Head of caudate nucleus (tissue), 42 donors: Measurements from ENCODE around the gene PCDHGA2.
"Not testable (repeated sequence)": the region's sequence is repeated elsewhere in the genome, so short reads cannot be mapped to it uniquely, and the experiment has no call there.

Experiments
- DNase-seq, 42 donors: peaks; one replicate each; pipeline versions ENCODE4 v3.0.0 to v3.0.0-alpha.2; 2020 to 2021; ENCODE audit warnings: mixed read lengths in 7 of 42
- intact Hi-C: fragments of 100-400 bp; cut with DNase I; formaldehyde crosslinking; loops from one replicate; pipeline ENCODE4 v1.15.0; 2022

PCDHGA2 gene

DNA sequence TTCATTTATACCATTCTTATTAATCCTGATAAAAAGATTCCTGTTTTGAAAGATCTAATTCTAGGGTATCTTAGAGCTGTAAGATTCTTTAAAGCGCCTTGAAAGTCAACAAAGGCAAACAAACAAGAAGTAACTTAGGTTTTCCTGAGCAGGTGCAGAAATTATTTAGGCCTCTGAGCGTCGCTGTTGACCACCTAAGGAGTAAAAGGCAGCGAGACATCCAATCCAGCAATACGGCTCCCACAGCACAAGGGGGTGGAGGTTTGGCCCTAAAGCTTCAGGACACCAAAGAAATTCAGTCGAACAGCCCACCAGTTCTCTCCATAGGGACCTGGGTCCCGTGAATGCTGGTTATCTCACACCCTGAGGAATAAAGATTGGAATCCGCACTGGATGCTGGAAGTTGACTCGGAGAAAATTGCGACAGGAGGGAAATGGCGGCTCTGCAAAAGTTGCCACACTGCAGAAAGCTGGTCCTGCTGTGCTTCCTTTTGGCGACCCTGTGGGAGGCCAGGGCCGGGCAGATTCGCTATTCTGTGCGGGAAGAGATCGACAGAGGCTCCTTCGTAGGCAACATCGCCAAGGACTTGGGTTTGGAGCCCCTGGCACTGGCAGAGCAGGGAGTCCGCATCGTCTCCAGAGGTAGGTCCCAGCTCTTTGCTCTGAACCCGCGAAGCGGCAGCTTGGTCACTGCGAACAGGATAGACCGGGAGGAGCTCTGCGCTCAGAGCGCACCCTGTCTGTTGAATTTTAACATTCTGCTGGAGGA is at the start of gene PCDHGA2:
Gene PCDHGA2, plus strand, starts transcription at position 223 of the 769 bp plus-strand sequence.
- DNase-seq: no peak
- intact Hi-C loops: no loop called here

DNA sequence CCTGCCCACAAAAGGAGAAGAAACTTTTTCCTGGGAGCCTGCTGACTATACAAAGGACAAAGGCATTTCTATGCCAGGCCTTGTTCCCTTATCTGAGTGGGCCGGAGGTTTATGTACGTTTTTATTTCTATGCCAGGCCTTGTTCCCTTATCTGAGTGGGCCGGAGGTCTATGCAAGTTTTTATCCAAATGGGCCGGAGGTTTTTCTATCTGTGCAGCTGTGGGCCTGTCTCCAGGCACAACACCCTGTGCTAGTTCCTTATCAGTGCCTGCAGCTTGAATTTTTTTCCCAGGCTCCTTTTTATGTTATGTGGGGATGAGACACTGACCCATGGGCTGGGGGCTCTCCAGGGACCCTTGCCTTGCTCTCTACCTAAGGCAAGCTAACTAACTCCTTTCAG is 40.2 kb upstream of the PCDHGA2 start:
- no peak for DNase-seq
- intact Hi-C loops: no loop called here

DNA sequence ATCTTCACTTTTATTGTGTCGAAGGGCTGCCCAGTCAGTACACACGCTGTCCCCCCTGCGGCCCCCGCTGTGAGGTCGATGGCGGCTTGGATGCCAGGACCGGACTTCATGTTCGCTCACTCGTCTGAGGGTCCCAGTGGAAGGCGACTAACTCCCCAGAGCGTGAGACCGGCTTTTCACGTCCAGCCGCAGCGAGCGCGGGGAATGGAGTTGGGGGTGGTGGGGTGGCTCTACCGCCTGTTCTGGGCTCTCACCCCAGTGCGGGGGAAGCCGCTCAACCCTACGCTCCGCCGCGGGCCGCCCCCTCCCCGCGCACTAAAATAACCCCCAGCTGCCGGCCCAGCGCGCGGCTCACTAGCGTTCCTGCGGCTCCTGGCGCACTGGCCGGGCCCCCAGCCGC is 34.8 kb upstream of the PCDHGA2 start, which contains the start of gene SLC25A2:
Gene SLC25A2, minus strand, starts transcription at position 294 of the 400 bp plus-strand sequence. Its CDS starts 184 bp downstream, at position 110.
- DNase-seq: no peak
- intact Hi-C loops: no loop called here

DNA sequence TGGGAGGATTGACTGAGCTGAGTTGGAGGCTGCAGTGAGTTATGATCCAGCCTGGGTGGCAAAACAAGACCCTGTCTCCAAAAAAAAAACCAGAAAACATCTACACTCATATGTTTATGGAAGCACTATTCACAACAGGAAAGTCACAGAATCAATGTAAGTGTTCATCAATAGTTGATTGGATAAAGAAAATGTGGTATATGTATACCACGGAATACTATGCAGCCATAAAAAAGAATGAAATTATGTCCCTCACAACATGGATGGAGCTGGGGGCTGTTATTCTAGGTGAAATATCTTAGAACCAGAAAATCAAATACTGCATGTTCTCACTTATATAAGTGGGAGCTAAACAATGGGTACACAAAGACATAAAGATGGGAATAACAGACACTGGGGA is 31.9 kb upstream of the PCDHGA2 start:
- intact Hi-C loops: no loop called here
- no peak for DNase-seq

DNA sequence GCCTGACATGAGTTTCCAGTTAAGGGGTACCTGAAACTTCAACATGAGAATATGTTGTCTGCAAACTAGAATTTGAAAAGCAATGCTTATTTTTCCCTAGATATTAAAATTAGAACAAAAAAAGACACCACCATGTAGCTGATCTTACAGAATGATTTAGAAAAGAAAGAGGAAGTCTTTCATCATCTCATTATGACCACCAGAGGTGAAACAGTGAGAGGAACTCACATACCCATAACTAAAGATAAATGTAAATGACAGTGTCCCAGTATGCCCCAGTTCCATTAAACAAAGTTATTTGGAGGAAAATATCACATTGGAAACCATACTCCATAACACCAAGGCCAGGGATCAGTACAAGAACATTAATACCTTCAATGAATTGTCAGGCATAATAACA is 24.8 kb upstream of the PCDHGA2 start:
- no peak for DNase-seq
- intact Hi-C loops: no loop called here

DNA sequence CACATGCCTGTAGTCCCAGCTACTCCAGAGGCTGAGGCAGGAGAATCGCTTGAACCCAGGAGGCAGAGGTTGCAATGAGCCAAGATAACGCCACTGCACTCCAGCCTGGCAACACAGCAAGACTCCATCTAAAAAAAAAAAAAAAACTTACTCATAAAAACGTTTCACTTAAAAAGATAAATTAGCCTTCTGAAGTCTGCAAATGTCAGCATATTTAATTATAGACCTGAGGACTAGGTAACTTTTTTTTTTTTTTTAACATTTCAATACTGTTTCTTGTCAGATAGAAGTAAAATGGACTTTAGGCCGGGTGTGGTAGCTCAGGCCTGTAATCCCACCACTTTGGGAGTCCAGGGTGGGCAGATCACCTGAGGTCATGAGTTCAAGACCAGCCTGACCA is 21.6 kb upstream of the PCDHGA2 start:
- intact Hi-C loops, DNase-seq: not testable (repeated sequence)

DNA sequence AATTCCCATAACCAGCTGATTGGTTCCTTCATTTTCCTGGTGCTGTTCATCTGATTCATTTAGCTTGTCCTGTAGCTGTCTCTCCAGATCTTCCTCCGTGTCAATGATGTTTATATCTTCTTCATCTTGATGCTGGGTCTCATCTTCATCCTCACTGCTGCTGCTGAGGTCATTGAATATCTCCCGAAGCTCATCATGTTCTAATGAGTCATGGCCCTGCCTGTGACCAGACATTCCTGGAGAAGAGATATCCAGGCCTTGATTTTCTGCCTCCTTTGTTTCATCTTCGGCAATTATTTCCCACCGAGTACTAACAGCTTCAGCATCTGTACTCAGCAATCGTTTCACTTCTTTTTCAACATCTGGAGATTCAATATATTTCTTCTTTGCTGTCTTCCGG is 19.4 kb upstream of the PCDHGA2 start:
- intact Hi-C loops: no loop called here
- DNase-seq: no peak

DNA sequence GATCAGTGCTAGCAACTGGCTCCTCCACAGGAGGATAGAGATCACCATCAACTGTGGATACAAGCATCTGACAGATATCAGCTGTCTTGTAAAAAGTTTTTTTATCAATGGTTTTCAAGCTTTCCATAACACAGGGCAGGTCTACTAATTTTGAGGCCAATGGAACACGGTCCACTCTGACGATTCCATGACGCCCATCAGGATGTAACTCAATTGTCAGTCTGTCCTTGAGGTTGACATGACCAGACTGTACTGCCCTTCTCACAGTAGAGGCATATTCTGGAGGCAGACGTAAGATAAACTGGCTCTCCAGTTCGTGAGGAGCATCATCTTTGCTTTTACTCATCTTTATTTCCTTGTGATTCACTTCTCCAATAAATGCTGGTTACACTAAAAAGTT is 18.9 kb upstream of the PCDHGA2 start:
- intact Hi-C loops: loop anchor here (2.0 kb wide), 1 partner anchor 239 kb away; no protein-coding TSS in a partner anchor
- DNase-seq: no peak

DNA sequence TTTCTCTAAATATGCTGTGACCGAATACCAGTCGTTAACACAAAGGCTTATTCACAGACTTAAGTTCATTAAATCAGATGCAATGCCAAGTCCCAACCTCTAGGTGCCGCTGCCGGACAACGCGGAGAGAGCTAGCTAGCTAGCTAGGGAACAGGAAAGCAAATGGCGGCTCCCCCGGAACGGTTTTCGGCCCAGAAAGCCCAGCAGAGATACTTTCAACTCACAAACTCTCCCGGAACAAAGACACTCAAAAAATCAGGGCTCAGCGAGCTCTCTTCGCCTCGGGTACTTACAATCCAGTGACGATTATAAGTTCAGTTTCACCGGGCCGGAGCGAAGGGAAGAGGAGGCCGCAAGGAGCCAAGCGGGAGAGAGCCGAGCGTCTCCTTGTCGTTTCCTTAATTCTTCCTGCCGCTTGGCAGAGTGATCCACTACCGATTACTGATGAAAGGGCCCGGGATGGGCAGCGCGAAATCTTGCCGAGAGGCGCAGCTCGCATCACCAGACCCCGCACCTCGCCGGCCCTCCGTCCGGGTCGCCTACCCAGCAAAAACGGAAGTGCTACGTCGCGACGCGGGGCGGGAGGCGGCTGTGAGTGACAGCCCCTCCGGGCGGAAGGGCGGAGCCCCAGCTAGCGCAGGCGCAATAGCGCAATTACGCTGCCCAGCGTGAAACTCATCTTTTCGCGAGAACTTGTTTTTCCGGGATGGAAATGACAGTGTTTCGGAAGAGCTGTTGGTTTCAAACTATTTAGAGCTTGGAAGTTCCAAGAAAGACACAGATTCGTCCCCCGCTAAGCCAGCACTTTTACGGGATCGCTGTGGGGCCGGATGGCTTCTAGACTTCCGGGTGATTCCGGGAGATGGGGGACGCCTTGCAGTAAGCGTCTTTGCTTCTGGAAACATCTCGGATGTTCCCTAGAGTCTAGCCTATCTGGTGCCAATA is 18.1 kb upstream of the PCDHGA2 start, which contains the start of gene TAF7:
Gene TAF7, minus strand, starts transcription at position 560 of the 945 bp plus-strand sequence. CDS start 740 bp downstream, outside the sequence.
- peak; percentile 80 to 96 (median 92) for DNase-seq
- intact Hi-C loops: loop anchor here (2.0 kb wide), 1 partner anchor 238 kb away; no protein-coding TSS in a partner anchor

DNA sequence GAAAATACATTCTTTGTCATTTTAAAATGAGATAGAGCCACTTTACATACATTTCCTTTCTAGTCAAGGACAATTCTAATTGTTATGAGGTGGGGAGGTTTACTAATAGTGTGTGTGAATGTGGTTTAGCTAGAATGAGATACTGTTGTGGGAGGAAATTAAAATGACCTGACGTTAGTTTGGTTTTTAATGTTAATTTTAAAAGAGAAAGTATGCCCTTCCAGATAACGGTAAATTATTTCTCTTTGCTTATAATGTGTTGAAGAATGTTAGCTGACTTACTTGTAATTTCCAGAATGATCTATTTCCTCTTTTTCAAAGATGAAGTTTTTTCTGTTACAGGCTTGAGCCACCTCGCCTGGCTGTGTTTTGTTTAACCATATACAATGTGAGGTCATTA is 16.3 kb upstream of the PCDHGA2 start:
- intact Hi-C loops: no loop called here
- DNase-seq: no peak

DNA sequence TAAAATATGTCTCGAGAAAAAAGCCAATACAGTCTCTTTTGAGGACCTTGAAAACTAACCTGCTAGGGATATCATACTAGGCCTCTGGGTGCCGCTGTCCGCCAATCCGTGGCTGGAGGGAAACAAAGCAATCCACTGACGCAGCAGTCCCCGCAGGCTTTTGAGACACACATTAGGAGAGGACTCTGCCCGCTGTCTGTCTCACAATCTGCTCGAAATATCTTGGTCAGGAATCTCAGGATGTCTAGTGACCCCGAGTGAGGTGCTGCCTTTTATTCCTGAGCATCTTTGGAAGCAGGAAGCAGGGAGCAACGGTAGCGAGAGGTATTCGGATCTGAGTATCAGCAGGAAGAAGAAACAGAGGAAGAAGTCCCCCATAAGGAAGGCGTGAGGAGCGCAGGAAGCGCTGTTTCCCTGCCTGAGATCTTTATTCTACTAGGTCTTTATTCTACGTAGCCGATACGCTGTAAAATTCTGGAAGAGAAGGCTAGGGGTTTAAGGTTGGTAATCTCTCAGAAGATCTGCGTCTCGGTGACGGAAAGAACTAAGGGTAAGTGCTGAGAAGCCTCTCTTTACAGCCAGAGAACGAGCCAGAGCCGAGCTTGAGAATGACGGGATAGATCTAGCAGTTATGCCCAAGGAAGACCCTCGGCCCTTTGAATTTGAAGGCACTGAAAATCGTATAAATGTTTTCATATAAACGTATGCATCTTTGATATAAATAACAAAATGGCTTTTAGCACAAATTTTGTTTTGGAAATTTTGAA is 12.3 kb upstream of the PCDHGA2 start:
- intact Hi-C loops: no loop called here
- DNase-seq: peak; percentile 67 to 91 (median 83)

DNA sequence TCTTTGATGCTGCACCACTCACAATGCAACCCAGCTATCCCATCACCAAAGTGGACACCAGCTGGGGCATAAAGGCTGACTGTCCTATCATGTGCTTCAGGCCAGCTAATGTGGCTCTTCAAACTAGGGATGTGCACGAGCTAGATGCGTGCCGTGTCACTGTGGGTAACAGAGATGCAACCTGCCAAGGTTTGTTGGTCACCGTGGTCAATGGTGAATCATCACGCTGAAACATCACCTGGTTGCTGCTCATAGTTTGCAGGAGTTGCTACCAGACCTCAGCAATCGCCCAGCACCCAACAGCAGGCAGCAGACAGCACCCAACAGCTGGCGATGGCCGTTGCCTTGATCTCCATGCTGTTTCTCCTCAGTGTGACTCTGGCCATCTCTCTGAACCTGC is 10.3 kb upstream of the PCDHGA2 start:
- intact Hi-C loops: no loop called here
- no peak for DNase-seq

DNA sequence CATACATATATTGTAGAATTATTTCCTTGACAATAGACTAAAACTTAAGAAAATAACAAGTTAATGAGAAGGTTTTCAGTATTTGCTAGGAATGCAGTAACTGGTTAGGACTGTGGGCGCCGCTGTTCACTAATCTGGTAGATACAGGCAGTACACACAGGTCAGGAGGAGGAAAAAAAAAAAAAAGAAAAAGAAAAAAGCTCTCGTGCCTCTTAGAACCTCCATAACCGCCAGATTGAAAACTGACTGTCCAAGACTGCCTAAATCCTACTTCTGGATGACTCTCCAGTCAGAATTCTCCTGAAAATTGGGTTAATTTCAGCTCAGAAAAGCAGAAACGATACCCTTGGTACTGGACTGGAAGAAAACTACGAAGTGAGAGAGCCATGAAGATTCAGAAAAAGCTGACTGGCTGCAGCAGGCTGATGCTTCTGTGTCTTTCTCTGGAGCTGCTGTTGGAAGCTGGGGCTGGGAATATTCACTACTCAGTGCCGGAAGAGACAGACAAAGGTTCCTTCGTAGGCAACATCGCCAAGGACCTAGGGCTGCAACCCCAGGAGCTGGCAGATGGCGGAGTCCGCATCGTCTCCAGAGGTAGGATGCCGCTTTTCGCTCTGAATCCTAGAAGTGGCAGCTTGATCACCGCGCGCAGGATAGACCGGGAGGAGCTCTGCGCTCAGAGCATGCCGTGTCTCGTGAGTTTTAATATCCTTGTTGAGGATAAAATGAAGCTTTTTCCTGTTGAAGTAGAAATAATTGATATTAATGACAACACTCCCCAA is 8.1 kb upstream of the PCDHGA2 start, which contains the start of gene PCDHGA1:
Gene PCDHGA1, plus strand, starts transcription at position 216 of the 782 bp plus-strand sequence.
- intact Hi-C loops: no loop called here
- peak in 20 of 42 donors; percentile 6 to 55 (median 30) for DNase-seq

DNA sequence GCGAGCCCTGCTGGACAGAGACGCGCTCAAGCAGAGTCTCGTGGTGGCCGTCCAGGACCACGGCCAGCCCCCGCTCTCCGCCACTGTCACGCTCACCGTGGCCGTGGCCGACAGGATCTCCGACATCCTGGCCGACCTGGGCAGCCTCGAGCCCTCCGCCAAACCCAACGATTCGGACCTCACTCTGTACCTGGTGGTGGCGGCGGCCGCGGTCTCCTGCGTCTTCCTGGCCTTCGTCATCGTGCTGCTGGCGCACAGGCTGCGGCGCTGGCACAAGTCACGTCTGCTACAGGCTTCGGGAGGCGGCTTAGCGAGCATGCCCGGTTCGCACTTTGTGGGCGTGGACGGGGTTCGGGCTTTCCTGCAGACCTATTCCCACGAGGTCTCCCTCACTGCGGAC is 6.0 kb upstream of the PCDHGA2 start:
- DNase-seq: not testable (repeated sequence)

DNA sequence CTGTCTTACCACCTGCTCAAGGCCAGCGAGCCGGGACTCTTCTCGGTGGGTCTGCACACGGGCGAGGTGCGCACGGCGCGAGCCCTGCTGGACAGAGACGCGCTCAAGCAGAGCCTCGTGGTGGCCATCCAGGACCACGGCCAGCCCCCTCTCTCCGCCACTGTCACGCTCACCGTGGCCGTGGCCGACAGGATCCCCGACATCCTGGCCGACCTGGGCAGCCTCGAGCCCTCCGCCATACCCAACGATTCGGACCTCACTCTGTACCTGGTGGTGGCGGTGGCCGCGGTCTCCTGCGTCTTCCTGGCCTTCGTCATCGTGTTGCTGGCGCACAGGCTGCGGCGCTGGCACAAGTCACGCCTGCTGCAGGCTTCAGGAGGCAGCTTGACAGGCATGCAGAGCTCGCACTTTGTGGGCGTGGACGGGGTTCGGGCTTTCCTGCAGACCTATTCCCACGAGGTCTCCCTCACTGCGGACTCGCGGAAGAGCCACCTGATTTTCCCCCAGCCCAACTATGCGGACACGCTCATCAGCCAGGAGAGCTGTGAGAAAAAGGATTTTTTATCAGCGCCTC is 2.3 kb downstream of the PCDHGA2 start:
- DNase-seq, intact Hi-C loops: not testable (repeated sequence)

More for the DNA sequence above, 6.0 kb upstream of the PCDHGA2 start:
- intact Hi-C loops: not testable (repeated sequence)

DNA sequence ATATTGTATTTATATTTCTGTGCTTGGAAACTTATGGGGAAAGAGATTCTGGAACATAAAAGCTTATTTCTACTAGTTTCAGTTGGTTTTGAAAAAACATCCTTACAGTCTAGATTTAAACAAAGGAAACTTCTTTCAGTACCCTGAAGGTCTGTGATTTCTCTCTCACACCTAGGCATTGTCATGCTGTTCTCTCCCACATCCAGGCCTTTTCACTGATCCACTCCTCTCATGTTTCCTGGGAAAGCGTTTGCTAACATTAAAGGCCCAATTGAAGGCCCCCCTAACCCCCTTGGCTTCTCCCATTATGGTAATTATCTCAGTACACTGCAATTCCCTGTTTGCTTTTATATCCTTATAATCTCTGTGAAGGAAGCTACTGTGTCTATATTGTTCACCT is 4.2 kb downstream of the PCDHGA2 start:
- no peak for DNase-seq
- intact Hi-C loops: no loop called here

DNA sequence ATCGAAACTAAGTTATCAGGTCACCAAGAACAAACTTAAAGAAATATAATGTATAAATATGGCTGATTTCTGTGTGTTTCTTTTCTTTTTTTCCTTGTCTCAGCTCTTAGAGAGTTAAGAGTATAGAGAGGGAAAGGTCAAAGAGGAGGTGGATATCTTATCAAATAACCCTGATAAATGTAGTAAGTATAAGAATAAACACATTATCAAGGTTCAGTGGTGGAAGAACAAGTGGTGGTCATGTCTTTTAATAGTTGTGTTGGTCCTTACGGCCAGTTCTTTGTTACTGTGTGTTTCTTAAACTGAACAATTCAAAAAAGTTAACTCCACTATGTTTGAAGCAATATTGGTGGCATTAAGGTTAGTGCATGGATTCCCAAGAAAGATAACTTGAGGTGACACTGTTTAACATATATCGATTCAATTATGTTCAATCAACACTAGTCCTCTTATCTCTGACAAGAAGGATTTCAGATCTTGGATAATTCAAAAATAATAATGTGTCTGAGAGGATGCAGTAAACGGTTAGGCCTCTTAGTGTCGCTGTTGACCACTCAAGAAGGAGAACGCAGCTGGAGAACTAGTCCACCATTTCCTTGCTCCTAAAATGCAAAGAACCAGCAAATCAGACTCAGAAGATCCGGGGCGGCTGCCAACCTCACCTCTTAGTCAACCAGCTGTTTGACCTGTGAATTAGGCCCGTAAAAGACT is 4.8 kb downstream of the PCDHGA2 start, which contains the start of gene PCDHGA3:
Gene PCDHGA3, plus strand, starts transcription at position 588 of the 711 bp plus-strand sequence. CDS start 205 bp downstream, outside the sequence.
- DNase-seq: no peak
- intact Hi-C loops: no loop called here
